ENCODE measurements around the gene NAPA.

NAPA gene

DNA sequence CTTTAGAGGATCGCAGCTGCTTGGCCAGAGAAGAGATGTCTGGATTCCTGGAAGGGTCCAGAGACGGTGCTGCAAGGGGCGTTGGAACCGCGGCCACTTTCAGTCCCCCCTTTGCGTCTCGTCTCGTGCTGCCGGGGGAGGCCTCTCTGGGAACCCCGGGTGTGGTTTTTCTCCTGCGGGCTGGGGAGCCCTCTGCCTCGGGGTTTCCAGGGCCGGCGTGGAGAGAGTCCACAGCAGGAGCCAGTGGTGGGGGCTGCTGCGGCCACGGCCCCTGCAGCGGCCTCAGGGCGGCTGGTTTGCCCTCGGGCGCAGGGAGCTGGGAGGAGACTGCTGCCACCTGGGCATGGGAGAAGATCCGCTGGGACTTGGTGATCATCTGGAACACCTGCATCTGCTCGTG, 29.6 kb upstream of the NAPA start:
- H3K27ac ChIP-seq: no peak overlapping the region
- H4K20me1 ChIP-seq (ENCODE audit: insufficient read depth): no peaks in the 10 kb centered on the region
- no peak overlapping the region for H3K4me3 ChIP-seq (IDR thresholded peaks at IDR 0.05; ENCODE audit: insufficient read depth, low read depth, low read length)
- H3K4me2 ChIP-seq: no peak overlapping the region
- TF ChIP-seq, protein P1, sequence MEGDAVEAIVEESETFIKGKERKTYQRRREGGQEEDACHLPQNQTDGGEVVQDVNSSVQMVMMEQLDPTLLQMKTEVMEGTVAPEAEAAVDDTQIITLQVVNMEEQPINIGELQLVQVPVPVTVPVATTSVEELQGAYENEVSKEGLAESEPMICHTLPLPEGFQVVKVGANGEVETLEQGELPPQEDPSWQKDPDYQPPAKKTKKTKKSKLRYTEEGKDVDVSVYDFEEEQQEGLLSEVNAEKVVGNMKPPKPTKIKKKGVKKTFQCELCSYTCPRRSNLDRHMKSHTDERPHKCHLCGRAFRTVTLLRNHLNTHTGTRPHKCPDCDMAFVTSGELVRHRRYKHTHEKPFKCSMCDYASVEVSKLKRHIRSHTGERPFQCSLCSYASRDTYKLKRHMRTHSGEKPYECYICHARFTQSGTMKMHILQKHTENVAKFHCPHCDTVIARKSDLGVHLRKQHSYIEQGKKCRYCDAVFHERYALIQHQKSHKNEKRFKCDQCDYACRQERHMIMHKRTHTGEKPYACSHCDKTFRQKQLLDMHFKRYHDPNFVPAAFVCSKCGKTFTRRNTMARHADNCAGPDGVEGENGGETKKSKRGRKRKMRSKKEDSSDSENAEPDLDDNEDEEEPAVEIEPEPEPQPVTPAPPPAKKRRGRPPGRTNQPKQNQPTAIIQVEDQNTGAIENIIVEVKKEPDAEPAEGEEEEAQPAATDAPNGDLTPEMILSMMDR (conservative IDR thresholded peaks at IDR 0.05; ENCODE audit: low read depth, low read length): no peak
- no peaks in the 10 kb centered on the region for H3K36me3 ChIP-seq (ENCODE audit: insufficient read depth)
- H3K4me1 ChIP-seq (ENCODE audit: low read depth, poor library complexity, severe bottlenecking): peaks cover 23% of the 10 kb centered on the region
- no peaks in the 10 kb centered on the region for H3K79me2 ChIP-seq (ENCODE audit: insufficient read depth, low read depth)
- peaks cover 4% of the 10 kb centered on the region; the same call in 1 of the 2 replicates for H3K27me3 ChIP-seq (ENCODE audit: insufficient read depth, low read depth)
- H3K9ac ChIP-seq: no peak overlapping the region
- H2AFZ ChIP-seq (ENCODE audit: low read depth): no peak overlapping the region

GRCh38 chr19:47544075-47544474, 29.2 kb upstream of the NAPA start:
- Histone ChIP-seq H3K4me3 (IDR thresholded peaks at IDR 0.05; ENCODE audit: insufficient read depth, low read depth, low read length) (no peak overlapping the region), H3K4me1 (ENCODE audit: low read depth, poor library complexity, severe bottlenecking) (peaks cover 25% of the 10 kb centered on the region), H3K36me3 (ENCODE audit: insufficient read depth) (no peaks in the 10 kb centered on the region), H3K27ac (no peak overlapping the region), H3K9ac (no peak overlapping the region), H3K4me2 (no peak overlapping the region), H4K20me1 (ENCODE audit: insufficient read depth) (no peaks in the 10 kb centered on the region), H2AFZ (ENCODE audit: low read depth) (no peak overlapping the region), H3K79me2 (ENCODE audit: insufficient read depth, low read depth) (no peaks in the 10 kb centered on the region), H3K27me3 (ENCODE audit: insufficient read depth, low read depth) (peaks cover 4% of the 10 kb centered on the region; the same call in 1 of the 2 replicates)
- TF ChIP-seq, protein P1 (conservative IDR thresholded peaks at IDR 0.05; ENCODE audit: low read depth, low read length): no peak

GRCh38 chr19:47542030-47542475, 27.2 kb upstream of the NAPA start:
- Histone ChIP-seq H4K20me1 (ENCODE audit: insufficient read depth) (no peaks in the 10 kb centered on the region), H3K27ac (no peak overlapping the region), H3K36me3 (ENCODE audit: insufficient read depth) (no peaks in the 10 kb centered on the region), H3K4me3 (IDR thresholded peaks at IDR 0.05; ENCODE audit: insufficient read depth, low read depth, low read length) (no peak overlapping the region), H3K4me1 (ENCODE audit: low read depth, poor library complexity, severe bottlenecking) (peaks cover 25% of the 10 kb centered on the region), H2AFZ (ENCODE audit: low read depth) (no peak overlapping the region), H3K9ac (no peak overlapping the region), H3K79me2 (ENCODE audit: insufficient read depth, low read depth) (no peaks in the 10 kb centered on the region), H3K4me2 (no peak overlapping the region), H3K27me3 (ENCODE audit: insufficient read depth, low read depth) (no peaks in the 10 kb centered on the region)
- TF ChIP-seq, protein P1 (conservative IDR thresholded peaks at IDR 0.05; ENCODE audit: low read depth, low read length): no peak

DNA sequence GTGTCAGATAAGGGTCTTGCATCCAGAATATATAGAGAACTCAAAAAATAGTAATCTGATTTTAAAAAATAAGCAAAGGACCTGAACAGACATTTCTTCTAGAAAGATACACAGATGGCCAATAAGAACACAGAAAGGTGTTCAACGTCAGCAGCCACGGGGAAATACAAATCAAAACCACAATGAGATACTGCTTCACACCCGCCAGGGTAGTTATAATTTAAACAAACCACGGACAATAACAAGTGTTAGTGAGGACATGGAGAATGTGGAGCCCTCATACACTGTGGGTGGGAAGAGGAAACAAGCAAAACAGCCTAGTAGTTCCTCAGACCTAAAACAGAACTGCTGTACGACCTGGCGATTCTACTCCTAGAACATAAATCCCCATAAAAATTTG, 26.7 kb upstream of the NAPA start:
- Histone ChIP-seq H2AFZ (ENCODE audit: low read depth) (no peak overlapping the region), H3K4me3 (IDR thresholded peaks at IDR 0.05; ENCODE audit: insufficient read depth, low read depth, low read length) (no peak overlapping the region), H4K20me1 (ENCODE audit: insufficient read depth) (no peaks in the 10 kb centered on the region), H3K27me3 (ENCODE audit: insufficient read depth, low read depth) (no peaks in the 10 kb centered on the region), H3K27ac (no peak overlapping the region), H3K4me2 (0 out of 2 replicates have a peak overlapping the region, but pooled peaks have one; percentile 25), H3K9ac (no peak overlapping the region), H3K4me1 (ENCODE audit: low read depth, poor library complexity, severe bottlenecking) (peaks cover 25% of the 10 kb centered on the region), H3K79me2 (ENCODE audit: insufficient read depth, low read depth) (no peaks in the 10 kb centered on the region), H3K36me3 (ENCODE audit: insufficient read depth) (no peaks in the 10 kb centered on the region)
- TF ChIP-seq, protein P1 (conservative IDR thresholded peaks at IDR 0.05; ENCODE audit: low read depth, low read length): no peak

All from KMS-11 (cell line).